Inferior parietal cortex (tissue), 1 donor: Measurements from ENCODE around the gene CARM1.
"Not testable (repeated sequence)": the region's sequence is repeated elsewhere in the genome, so short reads cannot be mapped to it uniquely, and the experiment has no call there.

Experiments used
- DNase-seq: peaks from one replicate; pipeline ENCODE4 v3.0.0-alpha.2; 2016; ENCODE audit errors: extremely low spot score

Gene CARM1

GRCh38 chr19:10928563-10929401 lies 57.4 kb downstream of the CARM1 start, which contains the start of the genes TIMM29 and YIPF2:
Gene TIMM29, plus strand, starts transcription at chr19:10928811. Its CDS starts 12 bp downstream, at chr19:10928823.
Gene YIPF2, minus strand, starts transcription at chr19:10928639. Its CDS starts 229 bp downstream, at chr19:10928410.
- DNase-seq = peak; percentile 100

GRCh38 chr19:10929402-10929794 lies 58.0 kb downstream of the CARM1 start:
- DNase-seq = no peak

- DNase-seq = no peak
Measured at GRCh38 chr19:10935371-10936059, 64.2 kb downstream of the CARM1 start.

- peak; percentile 84 for DNase-seq
Measured at GRCh38 chr19:10936661-10937084, 65.3 kb downstream of the CARM1 start.

- not testable (repeated sequence) for DNase-seq
Measured at GRCh38 chr19:10941649-10942048, 70.3 kb downstream of the CARM1 start.

GRCh38 chr19:10943412-10943811 lies 72.1 kb downstream of the CARM1 start:
- DNase-seq = not testable (repeated sequence)

- DNase-seq = no peak
Measured at GRCh38 chr19:10945264-10945663, 73.9 kb downstream of the CARM1 start.

- no peak for DNase-seq
Measured at GRCh38 chr19:10946958-10947657, 75.8 kb downstream of the CARM1 start.

- DNase-seq = no peak
Measured at GRCh38 chr19:10952809-10953208, 81.5 kb downstream of the CARM1 start.

GRCh38 chr19:10959277-10959968 lies 88.1 kb downstream of the CARM1 start:
- DNase-seq = not testable (repeated sequence)

- peak; percentile 96 for DNase-seq
Measured at GRCh38 chr19:10960314-10961072, 89.1 kb downstream of the CARM1 start, which contains the start of gene SMARCA4. Gene SMARCA4, plus strand, starts transcription at chr19:10961030. Its CDS starts 23,122 bp downstream, at chr19:10984152.

- DNase-seq = peak; percentile 14
Measured at GRCh38 chr19:10961073-10961860, 89.9 kb downstream of the CARM1 start.

- no peak for DNase-seq
Measured at GRCh38 chr19:10962863-10963262, 91.5 kb downstream of the CARM1 start.

GRCh38 chr19:10963865-10964264 lies 92.5 kb downstream of the CARM1 start:
- no peak for DNase-seq

GRCh38 chr19:10964903-10965302 lies 93.5 kb downstream of the CARM1 start:
- DNase-seq = no peak

- DNase-seq = no peak
Measured at GRCh38 chr19:10965398-10965797, 94.0 kb downstream of the CARM1 start.

GRCh38 chr19:10966809-10967208 lies 95.5 kb downstream of the CARM1 start:
- DNase-seq = no peak

- DNase-seq = no peak
Measured at GRCh38 chr19:10968527-10969135, 97.3 kb downstream of the CARM1 start.

GRCh38 chr19:10971107-10971726 lies 99.9 kb downstream of the CARM1 start:
- no peak for DNase-seq
